Right lung (tissue), 5 donors: Measurements from ENCODE around the gene GMEB2. TPM values are rescaled to one million over a fixed set of nuclear protein-coding genes. Genes with fewer than 3 reads are reported as not detected.
"Not testable (repeated sequence)": the region's sequence is repeated elsewhere in the genome, so short reads cannot be mapped to it uniquely, and the experiment has no call there.

Experiments
- DNase-seq, 2 donors: peaks; one replicate each; pipeline ENCODE4 v3.0.0-alpha.2; 2013
- polyA plus RNA-seq, 5 donors: library from polyadenylated mRNA; unstranded; fragments of 120-200 nt; gene quantifications; one replicate each; pipeline versions ENCODE4 v1.2.1 to v1.2.3, GENCODE V29; 2013; ENCODE audit warnings: inconsistent platforms in 1 of 5, low replicate concordance in 1 of 5; ENCODE audit not compliant: insufficient read length in 5 of 5, insufficient read depth in 1 of 5

GMEB2 gene
- polyA plus RNA-seq, 5 donors, result 7.7 to 13.5 (median 9.9) TPM

DNA sequence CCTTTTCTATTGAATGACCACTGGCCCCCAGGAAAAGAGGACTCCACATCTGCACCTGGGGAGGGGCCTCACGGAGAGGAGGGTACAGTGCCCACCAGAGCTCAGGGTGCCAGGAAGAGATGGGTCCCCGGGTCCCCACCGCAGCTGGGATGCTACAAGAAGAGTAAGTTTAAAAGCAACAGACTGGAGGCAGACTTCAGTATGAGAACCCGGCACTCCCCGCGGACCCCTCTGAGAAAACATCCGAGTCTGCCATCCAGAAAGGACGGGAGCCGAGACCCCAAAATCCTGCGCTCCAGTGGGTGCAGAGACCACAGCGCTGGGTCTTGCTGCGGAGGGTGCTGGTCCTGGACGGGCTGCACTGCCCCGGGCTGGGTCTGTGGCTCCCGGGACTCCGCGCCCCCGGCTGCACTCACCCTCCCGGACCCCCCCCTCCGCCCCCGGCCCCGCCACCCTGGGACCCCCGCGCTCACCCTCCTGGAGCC lies 53.2 kb downstream of the GMEB2 start:
- DNase-seq, result no peak

DNA sequence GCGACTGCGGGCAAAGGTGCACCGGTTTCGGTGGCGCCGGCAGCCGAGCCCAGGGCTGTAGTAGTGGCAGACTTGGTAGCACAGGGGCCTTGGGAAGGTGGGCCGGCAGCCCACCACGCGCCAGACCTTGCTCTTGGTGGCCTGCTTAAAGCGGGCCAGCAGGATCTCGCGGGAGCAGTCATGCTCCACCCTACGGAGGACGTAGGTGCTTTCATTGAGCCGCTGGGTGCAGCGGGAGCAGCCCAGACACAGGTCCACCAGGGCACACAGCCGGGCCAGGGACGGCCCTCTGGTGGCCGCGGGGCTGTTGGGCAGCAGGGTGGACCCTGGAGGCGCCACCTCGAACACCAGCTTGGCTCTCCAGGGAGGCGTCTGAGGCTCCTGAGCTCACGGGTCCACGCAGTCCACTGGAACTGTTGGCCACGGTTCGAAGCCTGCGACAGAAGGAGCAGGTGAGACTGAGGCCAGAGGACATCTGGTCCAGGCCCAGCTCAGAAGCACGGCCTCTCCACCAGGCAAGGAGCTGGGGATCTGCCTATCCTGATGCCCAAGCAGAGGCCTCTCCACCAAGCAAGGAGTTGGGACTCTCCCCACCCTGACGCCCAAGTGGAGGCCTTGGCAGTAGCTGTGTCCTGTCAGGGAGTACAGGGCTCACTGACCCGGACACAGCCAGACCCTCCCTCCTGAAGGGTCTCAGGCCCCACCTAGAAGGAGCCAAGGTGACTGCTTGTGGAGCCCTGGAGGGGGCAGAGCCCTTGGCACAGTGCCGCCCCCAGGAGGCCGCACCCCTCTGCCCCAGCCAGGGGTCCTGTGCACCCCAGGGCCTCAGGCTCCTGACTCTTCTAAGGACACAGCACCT lies 53.9 kb downstream of the GMEB2 start:
- DNase-seq, result no peak

- no peak for DNase-seq
Measured at GRCh38 chr20:63572071-63572787, 54.7 kb downstream of the GMEB2 start.

DNA sequence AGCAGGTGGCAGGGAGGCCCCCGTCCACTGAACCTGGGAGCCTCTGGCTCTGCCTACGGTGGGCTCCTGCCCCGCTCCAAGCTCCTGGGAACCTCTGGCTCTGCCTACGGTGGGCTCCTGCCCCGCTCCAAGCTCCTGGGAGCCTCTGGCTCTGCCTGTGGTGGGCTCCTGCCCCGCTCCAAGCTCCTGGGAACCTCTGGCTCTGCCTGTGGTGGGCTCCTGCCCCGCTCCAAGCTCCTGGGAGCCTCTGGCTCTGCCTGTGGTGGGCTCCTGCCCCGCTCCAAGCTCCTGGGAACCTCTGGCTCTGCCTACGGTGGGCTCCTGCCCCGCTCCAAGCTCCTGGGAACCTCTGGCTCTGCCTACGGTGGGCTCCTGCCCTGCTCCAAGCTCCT lies 55.8 kb downstream of the GMEB2 start:
- DNase-seq, result not testable (repeated sequence)

GRCh38 chr20:63570281-63571086 lies 56.4 kb downstream of the GMEB2 start:
- no peak for DNase-seq

DNA sequence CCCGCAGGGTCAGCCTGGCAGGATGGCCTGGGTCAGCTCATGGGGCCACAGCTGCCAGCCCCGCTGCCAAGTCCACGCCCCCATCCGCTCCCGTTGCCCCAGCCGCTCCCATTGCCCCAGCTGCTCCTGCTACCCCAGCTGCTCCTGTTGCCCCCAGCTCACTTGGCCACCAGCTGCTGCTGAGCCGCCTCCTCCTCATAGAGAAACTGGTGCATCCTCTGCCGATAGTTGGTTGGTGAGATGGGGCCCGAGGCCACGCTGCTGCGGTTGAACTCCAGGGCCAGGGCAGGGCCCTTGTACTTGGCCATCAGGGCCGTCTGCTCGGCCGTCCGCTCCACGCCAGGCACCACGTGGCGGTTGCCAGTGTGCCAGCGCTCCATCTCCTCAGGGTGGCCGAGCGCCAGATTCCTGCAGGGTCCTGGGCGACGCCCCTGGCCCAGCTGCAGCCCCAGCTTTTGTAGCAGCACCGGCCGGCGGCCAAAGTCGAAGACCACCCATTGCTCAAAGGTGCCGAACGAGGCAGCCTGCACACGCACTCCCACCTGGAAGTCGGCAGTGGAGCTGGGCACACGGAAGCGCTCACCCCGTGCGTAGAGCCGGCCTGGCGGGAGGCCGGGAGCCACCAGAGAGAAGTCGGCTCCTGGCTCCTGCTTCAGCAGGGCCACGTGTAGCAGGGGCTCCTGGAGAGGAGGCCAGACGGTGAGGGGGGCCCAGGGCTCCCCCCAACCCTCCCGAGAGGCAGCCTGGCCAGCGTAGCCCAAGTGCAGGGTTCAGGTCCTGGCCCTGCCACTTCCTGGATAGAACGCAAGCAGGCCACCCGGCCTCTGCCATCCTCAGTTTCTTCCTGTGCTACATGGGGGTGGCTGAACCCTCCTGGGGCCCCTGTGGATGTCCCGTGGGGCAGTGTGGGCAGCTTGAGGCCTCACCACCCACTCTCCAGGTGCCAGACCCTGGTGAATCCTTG lies 57.6 kb downstream of the GMEB2 start:
- no peak for DNase-seq

- DNase-seq, result no peak
Measured at GRCh38 chr20:63568170-63568981, 58.5 kb downstream of the GMEB2 start.

GRCh38 chr20:63567386-63568169 lies 59.3 kb downstream of the GMEB2 start:
- no peak for DNase-seq

DNA sequence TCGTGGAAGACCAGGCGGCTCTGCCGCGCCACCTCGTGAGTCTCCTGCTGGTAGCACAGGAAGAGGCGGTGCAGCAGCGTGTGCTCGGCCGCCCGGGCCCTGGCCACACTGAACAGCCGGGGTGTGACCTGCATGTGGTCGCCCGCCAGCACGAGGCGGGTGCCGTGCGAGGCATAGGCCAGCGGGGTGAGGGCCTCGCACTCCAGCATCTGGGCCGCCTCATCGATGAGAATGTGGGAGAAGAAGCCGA lies 59.8 kb downstream of the GMEB2 start:
- DNase-seq, result no peak

- DNase-seq, result no peak
Measured at GRCh38 chr20:63566395-63567135, 60.3 kb downstream of the GMEB2 start.

- DNase-seq, result no peak
Measured at GRCh38 chr20:63565699-63566335, 61.1 kb downstream of the GMEB2 start.

- DNase-seq, result no peak
Measured at GRCh38 chr20:63565021-63565698, 61.7 kb downstream of the GMEB2 start.

GRCh38 chr20:63564036-63564810 lies 62.7 kb downstream of the GMEB2 start:
- no peak for DNase-seq

- DNase-seq, result no peak
Measured at GRCh38 chr20:63563225-63563935, 63.5 kb downstream of the GMEB2 start.

GRCh38 chr20:63562461-63563224 lies 64.3 kb downstream of the GMEB2 start:
- no peak for DNase-seq
